GM18873 (cell line): ENCODE data around the gene CCDC127.
"Not testable (repeated sequence)": the region's sequence is repeated elsewhere in the genome, so short reads cannot be mapped to it uniquely, and the experiment has no call there.

Source experiments
- ATAC-seq: cut with Tn5 transposase; IDR thresholded peaks from one replicate; pipeline ENCODE4 v1.9.1; 2021; ENCODE audit warnings: mild to moderate bottlenecking, moderate library complexity, moderate number of reproducible peaks; ENCODE audit not compliant: unreplicated experiment, low FRiP score

Gene CCDC127

DNA sequence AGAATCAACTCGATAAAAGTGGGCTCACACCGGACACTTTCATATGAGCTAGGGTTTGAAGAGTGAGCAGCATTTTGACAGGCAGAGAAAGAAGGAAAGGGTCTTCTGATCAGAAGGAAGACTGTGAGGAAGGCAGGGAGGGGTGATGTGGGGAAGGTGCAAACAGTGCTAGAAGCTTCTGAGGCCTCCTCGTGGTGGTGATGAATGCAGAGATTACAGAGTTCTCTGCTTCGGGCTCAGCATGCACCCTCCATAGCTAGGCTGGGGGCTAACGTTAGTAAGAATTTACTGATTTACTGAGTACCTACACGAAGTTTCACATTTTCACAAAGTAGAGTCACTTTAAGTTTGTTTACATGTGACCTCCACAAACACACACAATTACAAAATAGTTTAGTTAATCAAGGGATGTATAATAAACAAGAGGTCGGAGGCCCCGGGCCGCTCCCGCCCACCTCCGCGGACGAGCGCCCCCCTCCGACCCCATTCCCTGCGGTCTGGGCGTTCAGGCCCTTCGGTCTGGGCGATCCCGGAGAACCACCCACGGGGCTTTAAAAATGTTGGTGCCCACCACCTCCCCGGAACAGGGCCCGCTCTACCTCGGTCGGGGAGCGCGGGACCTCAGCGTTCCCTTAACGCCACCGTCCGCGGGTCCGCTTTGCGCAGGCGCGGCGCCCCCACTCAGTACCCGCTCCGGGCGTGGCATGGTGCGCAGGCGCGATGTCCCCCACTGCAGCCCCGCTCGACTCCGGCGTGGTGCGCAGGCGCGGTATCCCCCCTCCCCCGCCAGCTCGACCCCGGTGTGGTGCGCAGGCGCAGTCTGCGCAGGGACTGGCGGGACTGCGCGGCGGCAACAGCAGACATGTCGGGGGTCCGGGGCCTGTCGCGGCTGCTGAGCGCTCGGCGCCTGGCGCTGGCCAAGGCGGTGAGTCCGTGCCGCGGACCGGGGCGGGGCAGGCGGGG is at the start of gene CCDC127, which contains the start of gene SDHA:
TSS of gene CCDC127 (minus strand) at position 660 of the 963 bp plus-strand sequence. CDS start 1,304 bp downstream, outside the sequence.
TSS of gene SDHA (plus strand) at position 827 of the 963 bp plus-strand sequence. CDS start at position 863, 36 bp downstream.
- ATAC-seq = peak; percentile 57

- ATAC-seq = no peak
These were observed 49.8 kb upstream of the CCDC127 start for GRCh38 chr5:267716-268115.

GRCh38 chr5:266311-267026 is 48.5 kb upstream of the CCDC127 start:
- not testable (repeated sequence) for ATAC-seq

DNA sequence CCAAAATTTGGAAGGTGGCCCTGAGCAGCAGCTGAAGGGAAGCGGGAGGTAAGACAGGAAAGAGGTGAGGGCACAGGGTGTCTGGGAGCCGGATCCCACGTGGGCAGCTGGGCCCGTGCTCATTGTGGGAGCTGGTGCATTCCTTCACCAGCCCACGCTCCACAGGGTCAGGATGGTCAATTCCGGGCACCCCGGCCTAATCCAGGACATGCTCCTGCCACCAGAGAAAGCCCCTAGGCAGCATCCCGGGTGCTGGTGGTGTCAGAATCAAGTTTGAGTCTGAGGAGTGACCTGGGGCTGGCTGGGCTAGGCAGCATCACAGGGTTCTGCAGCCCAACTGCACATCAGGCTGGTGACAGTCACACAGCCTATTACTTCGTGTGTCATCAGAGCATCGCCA is 46.4 kb upstream of the CCDC127 start:
- no peak for ATAC-seq

DNA sequence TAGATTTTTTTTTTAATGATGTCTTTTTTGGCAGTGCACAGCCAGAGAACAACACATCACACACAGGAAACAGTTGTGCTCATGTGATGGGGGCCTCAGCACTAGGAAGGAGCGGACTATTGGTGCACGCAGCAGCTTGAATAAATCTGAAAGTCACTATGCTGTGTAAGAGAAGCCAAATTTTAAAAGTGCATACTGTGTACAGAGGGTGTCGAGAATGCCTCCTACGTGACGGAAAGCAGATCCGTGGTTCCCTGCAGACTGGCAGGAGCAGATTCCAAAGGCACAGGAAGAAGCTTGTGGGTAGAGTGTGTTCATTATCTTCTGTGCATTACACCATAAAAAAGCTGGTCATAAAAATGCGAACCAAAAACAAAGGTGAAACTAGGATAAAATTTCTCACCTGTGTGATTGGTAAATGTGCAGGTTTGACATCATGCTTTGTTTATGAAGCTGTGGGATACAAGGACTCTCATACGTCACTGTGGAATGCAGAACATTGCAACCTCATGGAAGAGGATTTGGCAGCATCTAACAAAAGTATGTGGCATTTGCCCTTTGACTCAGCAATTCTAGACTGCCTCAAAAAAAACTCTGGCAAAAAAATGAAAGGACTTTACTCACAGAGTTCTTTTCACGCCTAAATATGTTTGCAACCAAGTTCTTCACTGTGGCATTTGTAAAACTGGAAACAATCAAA is 45.5 kb upstream of the CCDC127 start:
- ATAC-seq = not testable (repeated sequence)

GRCh38 chr5:257148-257547 is 39.2 kb upstream of the CCDC127 start:
- no peak for ATAC-seq

- ATAC-seq = not testable (repeated sequence)
These were observed 38.4 kb upstream of the CCDC127 start for GRCh38 chr5:256347-256746.

DNA sequence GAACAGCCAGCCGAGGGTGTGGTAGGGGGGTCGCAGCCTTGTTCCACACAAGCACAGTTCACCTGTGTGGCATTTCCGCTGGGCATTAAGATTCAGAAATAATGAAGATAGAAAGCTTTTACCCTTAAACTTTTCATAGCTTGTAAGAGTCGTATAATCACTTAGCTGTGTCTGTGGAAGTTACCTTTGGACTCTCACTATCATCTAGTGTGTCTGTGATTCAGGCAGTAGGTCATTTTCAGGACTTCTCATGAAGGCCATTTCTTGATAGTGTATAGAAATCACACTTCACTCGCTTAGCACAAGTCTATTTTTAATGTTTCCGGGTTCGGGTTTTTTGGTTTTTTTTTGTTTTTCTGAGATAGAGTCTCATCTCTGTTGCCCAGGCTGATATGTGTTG is 37.2 kb upstream of the CCDC127 start:
- not testable (repeated sequence) for ATAC-seq

GRCh38 chr5:254322-254721 is 36.4 kb upstream of the CCDC127 start:
- not testable (repeated sequence) for ATAC-seq

- no peak for ATAC-seq
These were observed 34.6 kb upstream of the CCDC127 start for GRCh38 chr5:252546-252945.

DNA sequence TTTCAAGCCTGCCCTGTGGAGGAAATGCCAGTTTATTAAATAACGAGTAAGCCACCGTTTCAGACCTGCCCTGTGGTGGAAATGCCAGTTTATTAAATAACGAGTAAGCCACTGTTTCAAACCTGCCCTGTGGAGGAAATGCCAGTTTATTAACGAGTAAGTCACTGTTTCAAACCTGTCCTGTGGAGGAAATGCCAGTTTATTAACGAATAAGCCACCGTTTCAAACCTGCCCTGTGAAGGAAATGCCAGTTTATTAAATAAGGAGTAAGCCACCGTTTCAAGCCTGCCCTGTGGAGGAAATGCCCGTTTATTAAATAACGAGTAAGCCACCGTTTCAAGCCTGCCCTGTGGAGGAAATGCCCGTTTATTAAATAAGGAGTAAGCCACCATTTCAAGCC is 34.0 kb upstream of the CCDC127 start:
- ATAC-seq = not testable (repeated sequence)

- ATAC-seq = not testable (repeated sequence)
These were observed 33.6 kb upstream of the CCDC127 start for GRCh38 chr5:251538-251937.

GRCh38 chr5:251016-251415 is 33.1 kb upstream of the CCDC127 start:
- ATAC-seq = not testable (repeated sequence)

- ATAC-seq = not testable (repeated sequence)
These were observed 32.4 kb upstream of the CCDC127 start for GRCh38 chr5:250396-250795.

DNA sequence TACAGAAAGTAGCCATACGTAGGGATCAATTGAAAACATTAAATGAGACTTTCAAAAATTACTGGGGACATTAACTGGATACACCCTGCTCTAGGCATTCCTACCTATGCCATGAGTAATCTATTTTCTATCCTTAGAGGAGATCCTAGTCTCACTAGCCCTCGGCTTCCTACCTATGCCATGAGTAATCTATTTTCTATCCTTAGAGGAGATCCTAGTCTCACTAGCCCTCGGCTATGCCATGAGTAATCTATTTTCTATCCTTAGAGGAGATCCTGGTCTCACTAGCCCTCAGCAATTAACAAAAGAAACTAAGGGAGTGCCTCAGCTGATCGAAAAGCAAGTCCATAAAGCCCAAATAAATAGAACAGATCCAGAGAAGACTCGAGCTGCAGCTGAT is 27.8 kb upstream of the CCDC127 start:
- ATAC-seq = not testable (repeated sequence)

DNA sequence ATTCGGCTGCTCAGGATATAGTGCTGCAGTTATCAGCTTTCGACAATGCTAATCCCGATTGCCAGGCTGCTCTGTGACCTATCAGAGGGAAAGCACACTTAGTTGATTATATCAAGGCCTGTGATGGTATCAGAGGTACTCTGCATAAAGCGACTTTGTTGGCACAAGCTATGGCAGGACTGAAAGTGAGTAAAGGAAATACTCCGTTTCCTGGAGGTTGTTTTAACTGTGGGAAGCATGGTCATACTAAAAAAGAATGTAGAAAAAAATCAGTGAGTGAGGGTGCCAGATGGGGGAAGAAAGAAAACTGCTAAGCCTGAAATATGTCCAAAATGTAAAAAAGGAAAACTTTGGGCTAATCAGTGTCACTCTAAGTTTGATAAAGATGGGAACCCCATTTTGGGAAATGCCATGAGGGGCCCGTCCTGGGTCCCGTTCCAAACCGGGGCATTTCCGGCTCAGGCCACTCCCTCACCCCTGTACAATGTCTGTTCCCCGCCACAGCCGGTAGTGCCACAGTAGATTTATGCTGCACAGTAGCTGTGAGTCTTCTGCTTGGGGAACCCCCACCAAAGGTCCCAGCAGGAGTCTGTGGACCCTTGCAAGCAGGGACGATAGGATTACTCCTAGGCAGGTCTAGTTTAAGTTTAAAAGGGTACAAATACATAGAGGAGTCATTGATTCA is 25.9 kb upstream of the CCDC127 start:
- ATAC-seq = not testable (repeated sequence)

- not testable (repeated sequence) for ATAC-seq
These were observed 23.2 kb upstream of the CCDC127 start for GRCh38 chr5:241045-241669.

- ATAC-seq = not testable (repeated sequence)
These were observed 22.6 kb upstream of the CCDC127 start for GRCh38 chr5:240550-240949.

DNA sequence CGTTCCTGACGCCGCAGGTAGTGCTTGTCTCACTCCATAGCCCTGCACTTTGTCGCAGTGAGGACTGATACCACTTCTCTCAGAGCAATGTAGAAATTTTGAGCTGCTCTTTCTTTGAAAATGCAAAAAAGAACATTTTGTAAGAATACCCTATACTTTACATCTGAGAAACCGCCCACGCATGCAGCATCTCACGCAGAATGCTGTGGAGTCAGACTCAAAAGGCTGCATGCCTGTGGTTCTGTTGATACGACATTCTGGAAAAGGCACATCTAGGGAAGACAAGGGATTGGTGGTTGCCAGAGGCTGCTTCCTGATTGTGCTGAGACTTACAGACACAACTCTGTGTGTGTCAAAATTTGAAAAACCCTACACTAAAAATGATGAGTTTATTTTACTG is 20.0 kb upstream of the CCDC127 start:
- ATAC-seq = not testable (repeated sequence)
